HG03521 (cell line): ENCODE measurements around the gene IL15RA.
"Not testable (repeated sequence)": the region's sequence is repeated elsewhere in the genome, so short reads cannot be mapped to it uniquely, and the experiment has no call there.

Experiments
- ATAC-seq: cut with Tn5 transposase; IDR thresholded peaks from one replicate; pipeline ENCODE4 v1.9.1; 2021; ENCODE audit warnings: mild to moderate bottlenecking, moderate library complexity; ENCODE audit not compliant: unreplicated experiment

The IL15RA gene

DNA sequence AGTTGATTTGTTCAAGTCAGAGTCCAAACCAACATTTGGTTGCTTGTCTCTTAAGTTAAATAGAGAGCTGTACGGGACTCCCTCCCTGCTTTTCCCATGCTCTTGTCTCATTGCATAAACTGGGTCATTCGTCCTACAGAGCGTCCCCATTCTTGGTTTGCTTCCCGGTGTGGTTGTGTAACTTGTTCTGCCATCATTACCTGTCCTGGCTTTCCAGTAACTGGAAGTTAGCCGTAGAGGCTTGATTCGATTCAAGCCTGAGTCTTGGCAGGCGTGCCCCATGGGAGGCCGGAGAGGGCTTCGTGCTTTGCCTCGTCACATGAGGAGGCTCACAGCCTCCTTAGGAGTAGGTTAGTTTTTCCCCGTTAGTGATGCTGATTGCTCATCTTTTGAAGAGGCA lies 47.1 kb downstream of the IL15RA start:
- no peak for ATAC-seq

DNA sequence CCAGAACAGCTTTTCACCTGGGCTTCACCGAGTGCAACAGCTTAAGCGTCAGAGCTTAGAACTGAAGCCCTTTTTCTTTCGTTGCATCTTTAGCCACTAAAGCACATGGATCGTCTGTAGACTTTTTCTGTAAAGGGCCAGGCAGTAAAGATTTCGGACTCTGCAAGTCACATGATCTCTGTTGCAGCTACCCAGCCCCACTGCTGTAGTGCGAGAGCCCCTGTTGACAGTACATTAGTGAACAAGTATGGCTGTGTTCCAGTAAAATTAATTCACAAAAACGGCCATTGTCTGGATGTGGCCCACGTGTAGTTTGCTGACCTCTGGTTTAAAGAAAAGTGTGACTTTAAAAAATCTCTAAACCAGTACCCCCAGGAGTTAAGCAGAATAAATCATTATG lies 47.9 kb downstream of the IL15RA start:
- no peak for ATAC-seq

DNA sequence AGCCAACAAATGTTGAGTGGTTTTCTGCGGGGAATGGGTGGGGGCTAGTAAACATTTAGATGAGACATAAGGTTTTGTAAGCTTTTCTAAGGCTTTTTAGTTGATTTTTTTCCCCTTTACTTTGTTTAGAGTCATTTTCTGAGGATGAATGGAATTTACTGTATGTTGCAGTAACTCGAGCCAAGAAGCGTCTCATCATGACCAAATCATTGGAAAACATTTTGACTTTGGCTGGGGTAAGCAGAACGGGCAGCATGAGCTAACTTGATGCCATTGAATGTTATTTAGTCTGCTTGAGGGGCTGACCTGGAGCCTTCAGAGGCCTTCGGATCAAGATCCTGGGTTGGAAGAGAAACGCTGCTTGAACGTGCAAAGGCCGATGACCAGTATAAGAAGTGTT lies 50.0 kb downstream of the IL15RA start:
- no peak for ATAC-seq

DNA sequence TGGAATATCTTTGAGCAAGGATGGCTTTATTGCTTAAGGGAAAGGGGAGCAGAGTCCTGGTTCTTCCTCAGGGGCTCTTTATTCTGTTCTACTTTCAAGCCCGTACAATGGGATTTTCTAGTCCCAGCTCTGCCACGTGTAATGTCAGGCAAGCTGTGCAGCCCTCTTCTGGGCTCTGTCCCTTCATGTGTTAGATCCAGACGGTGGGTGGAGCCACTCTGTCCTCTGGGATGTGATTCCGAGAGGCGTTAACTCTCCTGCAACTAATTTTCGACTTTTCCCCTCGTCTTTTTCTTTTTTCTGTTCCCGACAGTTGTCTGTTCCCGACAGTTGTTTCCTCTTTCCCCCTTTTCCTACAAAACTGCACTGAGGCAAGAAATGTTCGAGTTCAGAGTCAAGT lies 52.5 kb downstream of the IL15RA start:
- ATAC-seq, result no peak

DNA sequence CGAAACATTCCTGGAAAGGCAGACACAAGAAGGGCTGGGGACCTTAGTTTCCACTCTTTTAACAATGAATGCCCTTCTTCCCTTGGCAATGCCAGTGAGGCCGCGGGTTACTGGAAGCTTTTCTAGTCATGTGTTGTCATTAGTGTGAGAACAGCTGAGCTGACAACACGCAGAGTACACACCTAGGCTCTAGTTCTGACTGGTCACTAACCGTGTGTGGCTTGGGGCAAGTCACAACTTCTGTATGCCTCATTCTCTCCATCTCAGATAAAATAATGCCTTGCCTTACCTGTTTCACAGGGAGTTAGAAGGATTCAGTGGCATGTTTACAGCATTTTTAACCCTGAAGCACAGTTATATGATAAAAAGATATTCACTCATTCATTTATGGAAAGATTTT lies 55.6 kb downstream of the IL15RA start:
- ATAC-seq, result no peak

DNA sequence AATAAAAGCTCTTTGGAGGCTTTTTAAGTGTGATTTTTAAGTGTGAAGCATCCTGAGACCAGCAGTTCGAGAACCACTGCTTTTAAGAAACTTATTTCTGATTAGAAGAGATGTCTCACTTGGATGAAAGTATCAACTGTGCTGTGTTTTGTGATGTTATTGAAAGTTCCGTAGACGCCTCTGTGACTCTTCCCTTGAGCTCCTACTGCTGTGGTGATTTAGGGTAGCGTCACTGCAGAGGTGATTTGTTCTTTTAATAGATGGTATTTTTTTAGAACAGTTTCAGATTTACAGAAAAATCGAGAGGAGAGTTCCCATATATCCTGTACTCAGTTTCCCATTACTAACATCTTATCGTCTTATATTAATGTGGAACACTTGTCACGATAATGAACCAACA lies 57.8 kb downstream of the IL15RA start:
- ATAC-seq, result no peak

DNA sequence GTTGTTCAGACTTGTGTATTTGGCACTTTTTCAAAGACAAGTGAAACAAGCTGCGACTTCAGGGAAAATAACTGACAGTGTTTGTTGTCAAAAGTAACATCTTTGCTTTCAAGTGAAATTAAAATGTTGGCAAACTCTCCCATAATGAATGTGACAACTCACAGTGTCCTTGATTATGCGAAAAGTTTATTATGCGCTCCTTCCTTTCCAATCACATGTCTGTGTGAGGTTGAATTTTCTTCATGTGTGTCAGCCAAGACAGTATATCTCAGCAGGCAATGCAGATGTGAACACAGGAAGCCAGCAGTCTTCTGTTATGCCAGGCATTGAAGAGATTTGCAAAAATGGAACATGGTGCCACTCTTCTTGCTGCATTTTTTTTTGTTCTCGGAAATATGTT lies 58.6 kb downstream of the IL15RA start:
- no peak for ATAC-seq

DNA sequence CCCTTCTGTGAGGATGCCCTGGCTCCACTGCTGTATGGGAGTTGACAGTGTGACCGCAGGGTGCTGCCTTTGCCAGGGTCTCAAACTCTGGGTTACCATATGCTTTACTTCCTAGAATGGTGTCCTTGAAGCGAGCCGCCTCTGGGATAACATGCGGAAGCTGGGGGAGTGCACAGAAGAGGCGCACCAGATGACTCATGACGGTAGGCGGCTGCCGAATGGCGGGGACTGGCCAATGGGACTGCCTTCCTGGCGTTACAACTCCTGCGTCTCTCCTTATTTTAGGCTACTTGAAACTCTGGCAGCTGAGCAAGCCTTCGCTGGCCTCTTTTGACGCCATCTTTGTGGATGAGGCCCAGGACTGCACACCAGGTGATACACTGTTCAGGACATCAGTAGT lies 60.0 kb downstream of the IL15RA start:
- ATAC-seq, result no peak

DNA sequence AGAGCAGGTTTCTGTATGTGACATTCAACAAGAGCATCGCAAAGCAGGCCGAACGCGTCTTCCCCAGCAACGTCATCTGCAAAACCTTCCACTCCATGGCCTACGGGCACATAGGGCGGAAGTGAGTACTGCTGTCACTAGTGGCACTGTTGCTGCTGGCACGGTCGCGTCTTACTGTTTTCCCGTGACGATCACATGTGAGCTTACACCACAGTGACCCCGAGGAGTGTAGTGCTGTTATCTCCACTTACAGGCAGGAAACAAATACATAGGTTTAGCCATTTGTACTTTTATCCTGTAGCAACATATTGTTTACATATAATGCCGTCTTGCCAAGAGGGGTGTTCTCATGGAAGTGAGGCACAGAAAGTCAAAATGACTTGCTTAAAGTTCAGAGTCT lies 61.9 kb downstream of the IL15RA start:
- ATAC-seq, result no peak

DNA sequence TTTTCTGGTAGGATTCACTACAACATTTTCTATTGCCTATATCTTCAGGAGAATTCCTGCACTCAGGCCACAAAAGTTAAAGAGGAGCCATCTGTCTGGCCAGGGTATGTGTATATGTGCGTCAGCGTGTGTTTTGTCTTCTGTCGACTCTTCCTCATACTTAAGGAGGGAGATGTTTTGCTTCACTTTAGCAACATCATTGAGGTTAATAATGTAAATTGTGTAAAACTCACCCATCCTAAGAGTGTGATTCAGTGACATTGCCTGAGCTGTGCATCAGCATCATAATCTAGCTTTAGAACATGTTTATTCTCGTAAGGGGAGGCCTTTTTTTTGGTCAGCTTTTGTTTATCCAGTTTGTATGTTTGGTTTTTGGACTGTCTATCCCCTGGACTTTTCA lies 63.6 kb downstream of the IL15RA start:
- ATAC-seq, result no peak

DNA sequence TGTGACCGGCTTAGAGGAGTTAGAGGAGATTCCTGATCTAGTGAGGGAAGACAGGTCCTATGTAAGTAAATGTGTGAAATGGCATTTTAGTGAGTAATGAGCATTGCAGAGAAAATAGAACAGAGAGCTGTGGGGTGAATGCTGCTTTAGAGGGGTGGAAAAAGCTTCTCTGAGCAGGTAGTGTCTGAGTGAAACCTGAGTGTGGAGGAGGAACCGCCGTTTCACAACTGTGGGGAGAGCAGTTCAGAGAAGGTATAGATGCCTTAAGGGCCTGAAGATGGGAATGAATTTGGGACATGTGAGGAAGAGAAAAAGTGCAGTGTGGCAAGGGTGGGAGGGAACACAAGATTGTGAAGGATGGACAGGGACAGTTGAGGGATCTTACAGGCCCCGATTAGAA lies 65.7 kb downstream of the IL15RA start:
- no peak for ATAC-seq

DNA sequence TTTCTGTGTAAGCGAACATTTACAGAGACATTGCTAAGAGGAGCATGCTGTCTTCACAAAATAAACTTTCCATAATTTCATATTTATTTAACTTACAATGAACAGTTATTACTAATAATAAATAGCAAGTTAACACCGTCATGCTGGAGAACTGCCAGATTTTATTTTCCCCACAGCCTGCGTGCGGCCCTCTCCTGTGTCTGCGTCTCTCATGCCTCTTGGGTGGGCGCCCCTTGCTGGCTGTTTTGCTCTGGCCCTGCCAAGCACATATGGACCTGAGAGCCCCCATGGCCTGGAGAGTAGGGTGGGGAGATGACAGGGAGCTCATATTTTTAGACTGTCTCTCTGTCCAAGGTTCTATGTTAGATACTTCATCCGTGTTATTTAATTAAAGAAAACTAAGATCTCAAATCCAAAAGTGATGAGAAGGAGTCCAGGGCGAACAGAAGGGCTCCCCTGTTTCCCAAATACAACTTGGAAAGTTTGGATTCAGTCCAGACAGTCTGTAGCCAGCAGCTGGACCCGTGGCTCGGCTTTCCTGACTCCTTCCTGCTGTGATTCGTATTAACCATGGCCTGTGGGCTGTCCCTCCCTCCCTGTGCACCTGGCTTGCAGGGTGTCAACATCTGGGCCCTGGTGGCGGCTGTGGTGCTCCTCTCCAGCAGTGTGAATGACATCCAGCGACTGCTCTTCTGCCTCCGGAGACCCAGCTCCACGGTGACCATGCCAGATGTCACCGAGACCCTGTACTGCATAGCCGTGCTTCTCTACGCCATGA lies 66.8 kb downstream of the IL15RA start:
- ATAC-seq, result no peak

GRCh38 chr10:5908676-5909075 lies 68.7 kb downstream of the IL15RA start:
- not testable (repeated sequence) for ATAC-seq

DNA sequence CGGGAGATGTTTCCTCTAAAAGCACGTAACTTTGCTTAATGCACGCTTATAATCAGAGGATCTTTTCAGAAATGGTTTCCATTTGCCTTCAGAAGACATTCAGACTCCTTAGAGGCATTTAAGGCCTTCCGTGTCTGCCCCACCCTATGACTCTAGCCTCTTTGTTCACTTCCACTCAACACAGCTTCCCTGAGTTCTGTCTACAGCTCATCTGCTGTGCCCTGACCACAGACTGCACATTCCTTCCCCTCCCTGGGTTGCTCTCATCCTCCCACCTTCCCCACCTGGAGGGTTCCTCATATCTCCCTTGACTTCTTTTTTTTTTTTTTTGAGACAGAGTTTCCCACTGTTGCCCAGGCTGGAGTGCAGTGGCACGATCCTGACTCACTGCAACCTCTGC lies 70.7 kb downstream of the IL15RA start:
- ATAC-seq, result no peak

DNA sequence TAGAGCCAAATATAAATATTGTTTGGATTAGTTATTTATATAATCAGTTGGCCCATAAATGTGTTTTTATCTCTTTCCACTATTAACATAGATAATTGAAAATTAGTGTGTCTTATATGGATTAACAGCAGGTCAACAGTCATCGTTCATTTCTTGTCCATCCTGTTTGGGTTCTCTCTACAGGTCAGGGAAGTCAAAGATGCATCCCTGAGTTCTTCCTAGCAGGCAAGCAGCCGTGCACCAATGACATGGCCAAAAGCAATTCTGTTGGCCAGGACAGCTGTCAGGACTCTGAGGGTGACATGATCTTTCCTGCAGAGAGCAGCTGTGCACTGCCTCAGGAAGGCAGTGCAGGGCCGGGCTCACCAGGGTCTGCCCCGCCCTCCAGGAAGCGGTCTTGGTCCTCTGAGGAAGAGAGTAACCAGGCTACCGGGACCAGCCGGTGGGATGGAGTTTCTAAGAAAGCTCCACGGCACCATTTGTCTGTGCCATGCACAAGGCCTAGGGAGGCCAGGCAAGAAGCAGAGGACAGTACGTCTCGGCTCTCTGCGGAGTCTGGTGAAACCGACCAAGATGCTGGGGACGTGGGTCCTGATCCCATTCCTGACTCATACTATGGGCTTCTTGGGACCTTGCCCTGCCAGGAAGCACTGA lies 71.4 kb downstream of the IL15RA start:
- no peak for ATAC-seq

DNA sequence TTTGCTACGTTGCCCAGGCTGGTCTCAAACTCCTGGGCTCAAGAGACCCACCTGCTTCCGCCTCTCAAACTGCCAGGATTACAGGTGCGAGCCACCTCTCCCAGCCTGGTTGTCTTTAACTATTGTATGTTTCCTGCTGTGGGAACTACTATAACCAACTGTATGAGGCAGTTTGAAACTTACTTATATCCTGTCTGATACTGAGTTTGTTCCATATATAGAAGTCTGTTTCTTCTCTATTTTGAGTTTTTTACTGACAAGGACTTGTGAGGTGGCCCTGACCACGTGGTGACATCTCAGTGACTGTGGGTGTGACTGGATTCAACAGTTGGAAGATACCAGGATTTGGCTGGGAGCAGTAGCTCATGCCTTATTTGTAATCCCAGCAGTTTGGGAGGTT lies 73.1 kb downstream of the IL15RA start:
- peak; percentile 91 for ATAC-seq

- ATAC-seq, result no peak
Measured at GRCh38 chr10:5903563-5903962, 73.8 kb downstream of the IL15RA start.

DNA sequence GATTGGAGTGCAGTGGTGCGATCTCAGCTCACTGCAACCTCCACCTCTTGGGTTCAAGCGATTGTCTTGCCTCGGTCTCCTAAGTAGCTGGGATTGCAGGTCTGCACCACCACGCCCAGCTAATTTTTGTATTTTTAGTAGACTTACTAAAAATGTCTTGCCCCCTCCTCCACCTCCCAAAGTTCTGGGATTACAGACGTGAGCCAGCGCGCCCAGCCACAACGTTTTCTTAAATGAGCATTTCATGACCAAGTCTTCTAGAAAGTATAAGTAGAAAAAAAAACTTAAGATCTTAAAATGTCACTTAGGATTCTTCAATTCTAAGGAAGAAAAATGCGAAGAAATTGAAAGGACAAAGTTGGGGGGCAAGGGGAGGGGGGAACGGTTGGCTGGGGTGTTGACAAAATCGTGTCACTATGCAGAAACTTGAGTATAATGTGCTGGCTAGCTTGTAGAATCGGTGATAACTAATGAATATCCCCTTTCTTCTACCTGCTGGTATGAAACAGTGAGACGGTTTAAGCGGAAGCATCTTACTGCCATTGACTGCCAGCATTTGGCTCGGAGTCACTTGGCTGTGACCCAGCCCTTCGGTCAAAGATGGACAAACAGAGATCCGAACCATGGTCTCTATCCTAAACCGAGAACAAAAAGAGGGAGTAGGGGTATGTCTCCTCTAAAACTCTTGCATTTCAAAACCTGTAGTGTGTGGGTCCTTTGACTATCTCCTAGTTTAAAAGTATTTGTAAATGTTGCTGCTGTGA lies 74.7 kb downstream of the IL15RA start:
- ATAC-seq, result no peak
